ENCODE measurements around the gene AHCTF1. TPM values are rescaled to one million over a fixed set of nuclear protein-coding genes. Genes with fewer than 3 reads are reported as not detected.

The AHCTF1 gene
- total RNA-seq, 1 experiment from 2014 or later = 61.3 TPM

DNA sequence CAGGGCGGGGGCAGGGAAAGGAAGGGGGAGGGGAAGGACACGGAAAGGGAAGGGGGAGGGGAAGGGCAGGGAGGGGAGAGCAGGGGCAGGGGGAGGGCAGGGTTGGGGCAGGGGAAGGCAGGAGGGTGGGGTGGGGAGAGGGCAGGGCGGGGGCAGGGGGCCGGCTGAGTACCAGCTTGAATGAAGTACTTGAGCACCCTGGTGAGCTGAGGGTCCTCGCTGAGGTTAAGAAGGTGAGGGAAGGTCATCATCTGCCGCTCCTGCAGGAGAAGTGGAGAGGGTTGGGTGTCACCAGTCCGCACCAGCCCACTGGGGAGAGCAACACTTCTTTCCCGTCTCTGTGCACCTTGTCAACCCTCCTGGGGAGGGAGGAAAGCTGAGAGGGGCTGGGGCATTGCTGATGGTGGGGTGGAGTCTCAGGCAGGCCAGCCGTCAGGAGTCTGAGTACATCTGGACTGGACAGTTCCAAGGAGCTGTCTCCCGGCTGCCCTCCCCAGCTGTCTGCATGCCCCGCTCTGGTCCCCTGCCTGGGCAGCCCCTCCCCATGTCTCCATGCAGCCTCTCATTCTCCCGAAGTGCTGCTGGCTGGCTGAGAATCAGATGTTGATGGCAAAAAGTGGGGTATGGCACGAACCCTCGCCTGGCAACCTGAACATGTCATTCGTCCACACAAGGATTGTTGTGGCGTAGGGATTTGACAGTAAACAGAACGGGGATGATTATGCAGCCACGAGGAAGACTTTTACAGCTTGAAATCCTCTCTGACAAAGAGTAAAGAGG lies 137.5 kb downstream of the AHCTF1 start:
- no peak overlapping the region for H3K27ac Mint-ChIP-seq (ENCODE audit: unreplicated experiment)
- H3K36me3 Mint-ChIP-seq (ENCODE audit: insufficient read depth, unreplicated experiment) = no peaks in the 10 kb centered on the region
- no TSS peak for BruUV-seq (replicated peaks)
- no peak for DNase-seq
- no peaks in the 10 kb centered on the region for H3K4me1 Mint-ChIP-seq (ENCODE audit: low read depth, unreplicated experiment)
- peaks cover 62% of the 10 kb centered on the region for H3K27me3 Mint-ChIP-seq (ENCODE audit: unreplicated experiment)
- no peak for TF ChIP-seq CTCF (IDR thresholded peaks at IDR 0.05; ENCODE audit: unreplicated experiment)
- intact Hi-C loops (cut with micrococcal nuclease; ENCODE audit: unreplicated experiment) = no loop called here
- CTCF ChIA-PET = interaction anchor here (0.6 to 1.1 kb wide), 2 partner anchors 257 to 1447 kb away, joined by 3 read pairs; no protein-coding TSS in a partner anchor
- H3K4me3 Mint-ChIP-seq (ENCODE audit: low read depth, unreplicated experiment) = no peak overlapping the region
- no peaks in the 10 kb centered on the region for H3K9me3 Mint-ChIP-seq (ENCODE audit: low read depth, unreplicated experiment)

DNA sequence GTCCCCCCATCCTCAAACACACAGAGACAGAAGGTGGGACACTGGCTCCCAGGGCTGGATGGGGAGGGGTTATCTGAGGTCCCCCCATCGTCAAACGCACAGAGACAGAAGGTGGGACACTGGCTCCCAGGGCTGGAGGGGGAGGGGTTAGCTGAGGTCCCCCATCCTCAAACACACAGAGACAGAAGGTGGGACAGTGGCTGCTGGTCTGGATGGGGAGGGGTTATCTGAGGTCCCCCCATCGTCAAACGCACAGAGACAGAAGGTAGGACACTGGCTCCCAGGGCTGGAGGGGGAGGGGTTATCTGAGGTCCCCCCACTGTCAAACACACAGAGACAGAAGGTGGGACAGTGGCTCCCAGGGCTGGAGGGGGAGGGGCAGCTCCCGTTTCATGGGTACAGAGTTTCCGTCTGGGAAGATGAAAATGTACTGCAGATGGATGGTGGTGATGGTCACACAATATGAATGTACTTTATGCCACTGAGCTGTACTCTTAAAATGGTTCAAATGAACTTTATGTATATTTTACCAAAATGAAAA lies 138.3 kb downstream of the AHCTF1 start:
- H3K36me3 Mint-ChIP-seq (ENCODE audit: insufficient read depth, unreplicated experiment) = peaks cover 5% of the 10 kb centered on the region
- no peak overlapping the region for H3K4me3 Mint-ChIP-seq (ENCODE audit: low read depth, unreplicated experiment)
- no peak overlapping the region for H3K27ac Mint-ChIP-seq (ENCODE audit: unreplicated experiment)
- CTCF ChIA-PET = no interaction called here
- H3K9me3 Mint-ChIP-seq (ENCODE audit: low read depth, unreplicated experiment) = no peaks in the 10 kb centered on the region
- TF ChIP-seq CTCF (IDR thresholded peaks at IDR 0.05; ENCODE audit: unreplicated experiment) = no peak
- intact Hi-C loops (cut with micrococcal nuclease; ENCODE audit: unreplicated experiment) = no loop called here
- peaks cover 61% of the 10 kb centered on the region for H3K27me3 Mint-ChIP-seq (ENCODE audit: unreplicated experiment)
- no peaks in the 10 kb centered on the region for H3K4me1 Mint-ChIP-seq (ENCODE audit: low read depth, unreplicated experiment)
- BruUV-seq (replicated peaks) = no TSS peak
- no peak for DNase-seq

DNA sequence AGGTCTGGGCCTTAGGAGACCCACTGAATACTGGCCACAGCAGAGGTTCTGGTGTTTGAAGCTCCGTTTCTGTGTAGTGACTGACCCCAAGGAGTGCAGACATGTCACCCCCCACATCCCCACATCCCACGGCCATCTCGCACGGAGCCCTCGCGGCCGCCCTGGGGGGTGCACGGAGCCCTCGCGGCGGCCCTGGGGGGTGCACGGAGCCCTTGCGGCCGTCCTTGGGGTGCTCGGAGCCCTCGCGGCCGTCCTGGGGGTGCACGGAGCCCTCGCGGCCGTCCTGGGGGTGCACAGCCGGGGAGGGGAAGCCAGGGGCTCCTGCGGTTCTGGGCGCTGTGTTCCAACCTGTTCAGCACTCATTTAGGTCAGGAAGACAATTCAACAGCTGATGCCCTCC lies 139.1 kb downstream of the AHCTF1 start:
- H3K4me1 Mint-ChIP-seq (ENCODE audit: low read depth, unreplicated experiment) = no peaks in the 10 kb centered on the region
- DNase-seq = no peak
- peaks cover 53% of the 10 kb centered on the region for H3K27me3 Mint-ChIP-seq (ENCODE audit: unreplicated experiment)
- no peak overlapping the region for H3K4me3 Mint-ChIP-seq (ENCODE audit: low read depth, unreplicated experiment)
- H3K36me3 Mint-ChIP-seq (ENCODE audit: insufficient read depth, unreplicated experiment) = peaks cover 7% of the 10 kb centered on the region
- intact Hi-C loops (cut with micrococcal nuclease; ENCODE audit: unreplicated experiment) = no loop called here
- H3K27ac Mint-ChIP-seq (ENCODE audit: unreplicated experiment) = no peak overlapping the region
- no peak for TF ChIP-seq CTCF (IDR thresholded peaks at IDR 0.05; ENCODE audit: unreplicated experiment)
- CTCF ChIA-PET = no interaction called here
- H3K9me3 Mint-ChIP-seq (ENCODE audit: low read depth, unreplicated experiment) = no peaks in the 10 kb centered on the region
- BruUV-seq (replicated peaks) = no TSS peak

GRCh38 chr1:246791303-246791918 lies 140.3 kb downstream of the AHCTF1 start:
- H3K36me3 Mint-ChIP-seq (ENCODE audit: insufficient read depth, unreplicated experiment) = peaks cover 13% of the 10 kb centered on the region
- H3K4me1 Mint-ChIP-seq (ENCODE audit: low read depth, unreplicated experiment) = no peaks in the 10 kb centered on the region
- BruUV-seq (replicated peaks) = no TSS peak
- intact Hi-C loops (cut with micrococcal nuclease; ENCODE audit: unreplicated experiment) = no loop called here
- peaks cover 52% of the 10 kb centered on the region for H3K27me3 Mint-ChIP-seq (ENCODE audit: unreplicated experiment)
- DNase-seq = no peak
- no peak overlapping the region for H3K27ac Mint-ChIP-seq (ENCODE audit: unreplicated experiment)
- no peak overlapping the region for H3K4me3 Mint-ChIP-seq (ENCODE audit: low read depth, unreplicated experiment)
- CTCF ChIA-PET = no interaction called here
- no peak for TF ChIP-seq CTCF (IDR thresholded peaks at IDR 0.05; ENCODE audit: unreplicated experiment)
- H3K9me3 Mint-ChIP-seq (ENCODE audit: low read depth, unreplicated experiment) = no peaks in the 10 kb centered on the region
